Keratinocyte (primary cell): ENCODE results near the gene GAL3ST2. TPM values are rescaled to one million over a fixed set of nuclear protein-coding genes. Genes with fewer than 3 reads are reported as not detected.

Experiments
- DNase-seq: peaks from one replicate; pipeline ENCODE4 v3.0.0-alpha.2; 2011; ENCODE audit warnings: low read depth, missing footprints, low spot score
- FAIRE-seq: peaks from 2 replicates; lab custom pipeline; 2011; peaks lifted over from hg19 to GRCh38; lab: Jason Lieb, UNC
- H2AFZ ChIP-seq: 2 replicates; pipeline ENCODE4 v1.6.0; 2012; ENCODE audit warnings: low read length, control low read depth, inconsistent platforms; ENCODE audit not compliant: control insufficient read depth
- H3K27ac ChIP-seq: 2 replicates; pipeline ENCODE4 v1.5.1; 2011; ENCODE audit warnings: low read length; ENCODE audit not compliant: control insufficient read depth, insufficient read depth
- H3K27me3 ChIP-seq: 3 replicates; pipeline ENCODE4 v1.6.0; 2011; ENCODE audit warnings: low read length; ENCODE audit not compliant: control insufficient read depth, insufficient read depth; ENCODE audit errors: extremely low read depth
- H3K36me3 ChIP-seq, 2 experiments: 2 replicates in 1 of 2; 3 replicates in 1 of 2; pipeline ENCODE4 v1.5.1; 2011; ENCODE audit warnings: low read length in 2 of 2, mild to moderate bottlenecking in 1 of 2; ENCODE audit not compliant: control insufficient read depth in 2 of 2, insufficient read depth in 2 of 2; ENCODE audit errors: extremely low read depth in 1 of 2
- H3K4me1 ChIP-seq: 3 replicates; pipeline ENCODE4 v1.5.1; 2011; ENCODE audit warnings: low read length; ENCODE audit not compliant: control insufficient read depth, insufficient read depth; ENCODE audit errors: extremely low read depth
- H3K4me2 ChIP-seq: 3 replicates; pipeline ENCODE4 v1.6.0; 2011; ENCODE audit warnings: low read depth, low read length; ENCODE audit not compliant: control insufficient read depth, insufficient read depth; ENCODE audit errors: extremely low read depth
- H3K4me3 ChIP-seq, 3 experiments: fragments of 200-600 bp in 1 of 3; sonication (generic) in 1 of 3; 2 replicates in 2 of 3; 3 replicates in 1 of 3; pipeline ENCODE4 v1.5.1; 2011 to 2016; ENCODE audit warnings: low read length in 3 of 3, mild to moderate bottlenecking in 3 of 3, control low read depth in 2 of 3, inconsistent platforms in 1 of 3, low read depth in 1 of 3, mixed read lengths in 1 of 3, mixed run types in 1 of 3, moderate library complexity in 1 of 3; ENCODE audit not compliant: control insufficient read depth in 2 of 3, insufficient read depth in 2 of 3; ENCODE audit errors: extremely low read depth in 1 of 3
- H3K79me2 ChIP-seq: 2 replicates; pipeline ENCODE4 v1.6.0; 2012; ENCODE audit warnings: low read length; ENCODE audit not compliant: control insufficient read depth, insufficient read depth
- H3K9ac ChIP-seq: 3 replicates; pipeline ENCODE4 v1.6.0; 2011; ENCODE audit warnings: low read length; ENCODE audit not compliant: control insufficient read depth, insufficient read depth; ENCODE audit errors: extremely low read depth
- H3K9me1 ChIP-seq: 3 replicates; pipeline ENCODE4 v1.6.0; 2011; ENCODE audit warnings: low read length; ENCODE audit not compliant: control insufficient read depth, insufficient read depth; ENCODE audit errors: extremely low read depth
- H3K9me3 ChIP-seq: 2 replicates; pipeline ENCODE4 v1.5.1; 2012; ENCODE audit warnings: low read depth, low read length; ENCODE audit not compliant: control insufficient read depth
- H4K20me1 ChIP-seq: 3 replicates; pipeline ENCODE4 v1.6.0; 2011; ENCODE audit warnings: low read length; ENCODE audit not compliant: control insufficient read depth, insufficient read depth; ENCODE audit errors: extremely low read depth
- EZH2 ChIP-seq: IDR thresholded peaks from one replicate; pipeline ENCODE4 v1.6.1; 2012; ENCODE audit warnings: inconsistent platforms, mild to moderate bottlenecking, low read length, moderate library complexity
- dilution Hi-C: fragments of 300-500 bp; cut with MboI; formaldehyde crosslinking; loops from one replicate; pipeline ENCODE4 v1.7.0; 2020; ENCODE audit warnings: low sequenced_read_pairs; ENCODE audit not compliant: extremely low pct_ligation_motif_present
- polyA plus RNA-seq, 5 experiments: library from polyadenylated mRNA; depleted of rRNA in 3 of 5; stranded (reverse) in 3 of 5; stranded (forward) in 1 of 5; unstranded in 1 of 5; fragments of >200 nt; gene quantifications; 1 replicate in 1 of 5; 2 replicates in 3 of 5; 3 replicates in 1 of 5; pipeline versions ENCODE4 v1.2.1 to v1.2.3, GENCODE V29; 2011 to 2012; ENCODE audit warnings: missing spikeins in 2 of 5, low read depth in 1 of 5, low replicate concordance in 1 of 5
- TF ChIP-seq, protein P1 (sequence below), 3 experiments: IDR thresholded peaks in 1 of 3; conservative IDR thresholded peaks in 1 of 3; optimal IDR thresholded peaks in 1 of 3; 2 replicates in 2 of 3; 3 replicates in 1 of 3; pipeline versions ENCODE3 to v1.5.1; 2011; ENCODE audit warnings: low read length in 3 of 3, mild to moderate bottlenecking in 3 of 3, moderate library complexity in 2 of 3, control low read depth in 1 of 3, inconsistent platforms in 1 of 3; ENCODE audit not compliant: insufficient read depth in 2 of 3; ENCODE audit errors: extremely low read depth in 1 of 3

The GAL3ST2 gene
- polyA plus RNA-seq, 1 donor (not counting 4 experiments of a cell fraction or from before 2014, with no cell fraction given), result not detected

DNA sequence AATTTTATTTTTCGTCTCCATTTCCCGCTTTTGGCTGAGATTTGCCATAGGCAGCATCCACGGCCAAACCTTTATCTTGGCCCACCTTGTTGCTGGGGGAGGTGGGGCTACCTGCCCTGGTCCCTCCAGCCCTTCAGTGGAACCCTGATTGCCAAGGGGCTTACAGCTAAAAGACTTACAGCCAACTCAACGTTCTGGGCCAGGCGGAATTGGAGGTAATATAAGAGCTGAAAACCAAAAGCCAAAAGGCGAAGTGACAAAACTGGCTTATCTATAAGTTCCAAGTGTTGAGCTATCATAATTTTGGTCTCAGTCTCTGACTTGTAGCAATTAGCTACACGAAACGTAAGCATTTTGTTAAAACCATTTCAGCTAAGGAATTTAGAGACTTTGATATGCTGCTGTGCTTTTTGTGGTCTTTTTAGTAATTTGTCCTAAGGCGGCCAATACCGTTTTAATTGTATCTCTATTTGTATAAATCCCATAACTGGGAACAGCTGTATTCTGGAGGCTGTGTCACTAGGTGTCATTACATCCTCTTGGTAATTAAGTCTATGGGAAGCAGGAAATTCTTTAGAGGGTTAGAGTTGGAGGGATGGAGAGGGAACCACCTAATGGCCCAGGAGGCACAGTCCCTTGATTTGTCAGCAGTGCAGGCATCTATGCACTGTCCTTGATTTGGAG, 58.0 kb downstream of the GAL3ST2 start:
- Histone ChIP-seq H3K36me3 (no peaks in the 10 kb centered on the region), H4K20me1 (no peaks in the 10 kb centered on the region), H2AFZ (no peak overlapping the region), H3K27me3 (no peaks in the 10 kb centered on the region), H3K4me1 (no peaks in the 10 kb centered on the region), H3K9ac (no peak overlapping the region), H3K27ac (no peak overlapping the region), H3K9me1 (no peaks in the 10 kb centered on the region), H3K4me2 (no peak overlapping the region), H3K79me2 (no peaks in the 10 kb centered on the region), H3K9me3 (no peaks in the 10 kb centered on the region), H3K4me3 (no peak overlapping the region)
- TF ChIP-seq, protein P1, sequence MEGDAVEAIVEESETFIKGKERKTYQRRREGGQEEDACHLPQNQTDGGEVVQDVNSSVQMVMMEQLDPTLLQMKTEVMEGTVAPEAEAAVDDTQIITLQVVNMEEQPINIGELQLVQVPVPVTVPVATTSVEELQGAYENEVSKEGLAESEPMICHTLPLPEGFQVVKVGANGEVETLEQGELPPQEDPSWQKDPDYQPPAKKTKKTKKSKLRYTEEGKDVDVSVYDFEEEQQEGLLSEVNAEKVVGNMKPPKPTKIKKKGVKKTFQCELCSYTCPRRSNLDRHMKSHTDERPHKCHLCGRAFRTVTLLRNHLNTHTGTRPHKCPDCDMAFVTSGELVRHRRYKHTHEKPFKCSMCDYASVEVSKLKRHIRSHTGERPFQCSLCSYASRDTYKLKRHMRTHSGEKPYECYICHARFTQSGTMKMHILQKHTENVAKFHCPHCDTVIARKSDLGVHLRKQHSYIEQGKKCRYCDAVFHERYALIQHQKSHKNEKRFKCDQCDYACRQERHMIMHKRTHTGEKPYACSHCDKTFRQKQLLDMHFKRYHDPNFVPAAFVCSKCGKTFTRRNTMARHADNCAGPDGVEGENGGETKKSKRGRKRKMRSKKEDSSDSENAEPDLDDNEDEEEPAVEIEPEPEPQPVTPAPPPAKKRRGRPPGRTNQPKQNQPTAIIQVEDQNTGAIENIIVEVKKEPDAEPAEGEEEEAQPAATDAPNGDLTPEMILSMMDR (optimal IDR thresholded peaks at IDR 0.05 in 1 of 3, IDR thresholded peaks at IDR 0.05 in 1 of 3, conservative IDR thresholded peaks at IDR 0.05 in 1 of 3; ENCODE audit: extremely low read depth in 1 of 3, insufficient read depth in 2 of 3, low read length in 3 of 3), result no peak
- TF ChIP-seq EZH2, result no peak
- DNase-seq (no peak), FAIRE-seq (no peak)
- dilution Hi-C loops, result no loop called here

- FAIRE-seq (no peak), DNase-seq (no peak)
- Histone ChIP-seq H2AFZ (no peak overlapping the region), H3K9ac (no peak overlapping the region), H3K4me2 (no peak overlapping the region), H3K4me1 (no peaks in the 10 kb centered on the region), H3K4me3 (no peak overlapping the region), H3K9me1 (no peaks in the 10 kb centered on the region), H3K36me3 (no peaks in the 10 kb centered on the region), H3K27ac (no peak overlapping the region), H3K27me3 (no peaks in the 10 kb centered on the region), H4K20me1 (no peaks in the 10 kb centered on the region), H3K9me3 (no peaks in the 10 kb centered on the region), H3K79me2 (no peaks in the 10 kb centered on the region)
- TF ChIP-seq, protein P1 (optimal IDR thresholded peaks at IDR 0.05 in 1 of 3, IDR thresholded peaks at IDR 0.05 in 1 of 3, conservative IDR thresholded peaks at IDR 0.05 in 1 of 3; ENCODE audit: extremely low read depth in 1 of 3, insufficient read depth in 2 of 3, low read length in 3 of 3), result no peak
- TF ChIP-seq EZH2, result no peak
- dilution Hi-C loops, result no loop called here
Observed at GRCh38 chr2:241835611-241836010, 59.0 kb downstream of the GAL3ST2 start.
